Fibroblast of lung (primary cell): Measurements from ENCODE around the gene MLLT10.

ENCODE experiments used
- CTCF ChIP-seq, 2 donors: IDR thresholded peaks in 1 of 2; conservative IDR thresholded peaks in 1 of 2; 1 replicate in 1 of 2; 2 replicates in 1 of 2; pipeline ENCODE4 v1.5.1; 2011 to 2012; ENCODE audit warnings: low read length in 2 of 2, control low read depth in 1 of 2, inconsistent platforms in 1 of 2, low read depth in 1 of 2, mild to moderate bottlenecking in 1 of 2
- EZH2 ChIP-seq: IDR thresholded peaks from 2 replicates; pipeline ENCODE4 v1.5.1; 2012; ENCODE audit warnings: low read length, control low read depth, mild to moderate bottlenecking; ENCODE audit errors: missing control alignments

GRCh38 chr10:21536874-21537273 is 2.8 kb downstream of the MLLT10 start:
- TF ChIP-seq CTCF (conservative IDR thresholded peaks at IDR 0.05 in 1 of 2, IDR thresholded peaks at IDR 0.05 in 1 of 2; ENCODE audit: low read depth in 1 of 2, low read length in 2 of 2) (no peak), EZH2 (no peak)
